ENCODE results near the gene CRMP1.

Gene CRMP1

DNA sequence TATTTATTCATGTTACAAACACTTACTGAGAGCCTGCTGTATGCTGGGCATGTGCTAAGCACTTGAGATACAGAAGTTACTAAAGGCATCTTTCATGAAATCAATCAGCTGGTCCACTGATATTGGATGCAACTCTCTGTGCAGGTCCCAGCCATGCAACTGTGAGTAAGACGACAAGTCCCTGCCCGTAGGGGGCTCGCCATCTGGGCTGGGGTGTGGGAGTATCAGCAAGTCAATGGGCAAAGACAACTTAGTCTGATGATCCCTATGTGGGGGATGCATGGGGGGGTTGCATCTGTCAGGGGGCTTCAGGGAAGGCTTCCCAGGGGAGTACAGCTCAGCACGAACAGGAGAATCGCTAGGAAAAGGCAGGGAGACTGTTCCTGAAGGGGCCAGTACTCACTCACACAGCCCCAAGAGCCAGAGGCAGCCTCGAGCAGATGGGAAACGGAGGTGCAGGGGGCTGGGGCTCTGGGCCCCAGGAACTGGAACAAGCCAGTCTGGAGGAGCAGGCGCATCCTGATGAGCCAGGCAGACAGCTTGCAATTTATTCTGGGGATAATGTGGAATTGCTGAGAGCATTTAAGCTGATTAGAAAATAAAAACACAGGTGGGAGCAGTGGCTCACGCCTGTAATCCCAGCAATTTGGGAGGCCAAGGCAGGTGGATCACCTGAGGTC is 40.2 kb downstream of the CRMP1 start:
- Histone ChIP-seq H4K8ac (ENCODE audit: low read length) (no peak overlapping the region), H3K4me1 (ENCODE audit: control insufficient read depth, insufficient read depth, low read depth, low read length) (no peaks in the 10 kb centered on the region), H3K9me3 (ENCODE audit: control insufficient read depth, low read length) (peaks cover under 1% of the 10 kb centered on the region), H3K9ac (ENCODE audit: low read length) (no peak overlapping the region), H3K14ac (ENCODE audit: low read length in 2 of 2) (no peak overlapping the region), H3K27me3 (ENCODE audit: control insufficient read depth in 1 of 2, insufficient read depth in 1 of 2, low read length in 2 of 2) (peaks cover 21 to 52% of the 10 kb centered on the region in 2 experiments), H2BK15ac (ENCODE audit: low read depth, poor library complexity, severe bottlenecking) (peak overlapping the region; percentile 70), H3K23ac (ENCODE audit: low read length in 2 of 2) (no peak overlapping the region), H2BK5ac (ENCODE audit: low read depth, low read length, poor library complexity, severe bottlenecking) (no peak overlapping the region), H3K18ac (ENCODE audit: low read depth in 1 of 2, low read length in 2 of 2) (no peak overlapping the region), H3K4me2 (ENCODE audit: low read length, poor library complexity, severe bottlenecking) (no peak overlapping the region), H3K4ac (ENCODE audit: low read depth in 1 of 2, low read length in 2 of 2) (no peak overlapping the region), H2AK5ac (ENCODE audit: low read length, severe bottlenecking) (no peak overlapping the region), H2BK120ac (ENCODE audit: low read depth, low read length) (no peak overlapping the region), H2BK12ac (ENCODE audit: low read length in 2 of 2) (no peak overlapping the region), H3K4me3 (ENCODE audit: insufficient read depth in 1 of 2, low read depth in 1 of 2, low read length in 2 of 2) (no peak overlapping the region), H3K36me3 (ENCODE audit: control insufficient read depth in 1 of 2, insufficient read depth in 2 of 2, low read depth in 1 of 2, low read length in 2 of 2) (no peaks in the 10 kb centered on the region), H3K27ac (ENCODE audit: low read length, poor library complexity, severe bottlenecking) (no peak overlapping the region), H3K79me1 (replicated peaks; ENCODE audit: low read length, poor library complexity, severe bottlenecking) (no peaks in the 10 kb centered on the region), H2AFZ (ENCODE audit: low read depth, low read length) (no peak overlapping the region), H4K91ac (ENCODE audit: low read length) (no peak overlapping the region)
- no peak for DNase-seq
- WGBS: 90% methylated on average over 9 of the region's 9 CpGs

DNA sequence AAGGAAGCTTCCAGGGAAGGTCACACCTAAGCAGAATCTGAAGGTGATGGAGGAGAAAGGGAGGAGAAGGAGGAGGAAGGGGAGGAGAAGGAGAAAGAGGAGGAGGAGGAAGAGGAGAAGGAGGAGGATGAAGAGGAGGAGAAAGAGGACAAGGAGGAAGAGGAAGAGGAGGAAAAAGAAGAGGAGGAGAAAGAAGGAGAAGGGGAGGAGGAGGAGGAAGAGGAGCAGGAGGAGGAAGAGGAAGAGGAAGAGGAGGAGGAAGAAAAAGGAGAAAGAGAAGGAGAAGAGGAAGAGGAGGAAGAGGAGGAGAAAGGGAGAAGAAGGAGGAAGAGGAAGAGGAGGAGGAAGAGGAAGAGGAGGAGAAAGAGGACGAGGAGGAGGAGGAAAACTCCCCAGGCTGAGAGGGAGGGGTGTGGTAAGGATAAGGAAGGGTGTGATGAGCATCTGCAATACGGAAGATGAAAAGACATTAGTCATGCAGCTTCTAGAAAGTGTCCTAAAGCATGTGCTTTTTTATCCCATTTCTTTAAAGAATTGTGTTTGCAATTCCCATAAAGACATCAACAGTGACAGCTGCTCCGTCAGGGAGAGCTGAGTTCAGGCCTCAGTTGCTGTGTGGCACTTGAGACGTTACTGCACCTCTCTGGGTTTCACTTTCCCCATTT is 41.1 kb downstream of the CRMP1 start:
- Histone ChIP-seq H3K4me3 (ENCODE audit: insufficient read depth in 1 of 2, low read depth in 1 of 2, low read length in 2 of 2) (no peak overlapping the region), H2AK5ac (ENCODE audit: low read length, severe bottlenecking) (no peak overlapping the region), H3K79me1 (replicated peaks; ENCODE audit: low read length, poor library complexity, severe bottlenecking) (no peaks in the 10 kb centered on the region), H4K8ac (ENCODE audit: low read length) (no peak overlapping the region), H2BK5ac (ENCODE audit: low read depth, low read length, poor library complexity, severe bottlenecking) (no peak overlapping the region), H2AFZ (ENCODE audit: low read depth, low read length) (no peak overlapping the region), H3K14ac (ENCODE audit: low read length in 2 of 2) (no peak overlapping the region), H2BK12ac (ENCODE audit: low read length in 2 of 2) (no peak overlapping the region), H3K18ac (ENCODE audit: low read depth in 1 of 2, low read length in 2 of 2) (no peak overlapping the region), H3K4me2 (ENCODE audit: low read length, poor library complexity, severe bottlenecking) (no peak overlapping the region), H3K23ac (ENCODE audit: low read length in 2 of 2) (no peak overlapping the region), H3K36me3 (ENCODE audit: control insufficient read depth in 1 of 2, insufficient read depth in 2 of 2, low read depth in 1 of 2, low read length in 2 of 2) (no peaks in the 10 kb centered on the region), H3K4ac (ENCODE audit: low read depth in 1 of 2, low read length in 2 of 2) (no peak overlapping the region), H2BK15ac (ENCODE audit: low read depth, poor library complexity, severe bottlenecking) (no peak overlapping the region), H4K91ac (ENCODE audit: low read length) (no peak overlapping the region), H3K9me3 (ENCODE audit: control insufficient read depth, low read length) (peaks cover 8% of the 10 kb centered on the region), H3K9ac (ENCODE audit: low read length) (no peak overlapping the region), H3K27ac (ENCODE audit: low read length, poor library complexity, severe bottlenecking) (no peak overlapping the region), H2BK120ac (ENCODE audit: low read depth, low read length) (no peak overlapping the region), H3K4me1 (ENCODE audit: control insufficient read depth, insufficient read depth, low read depth, low read length) (no peaks in the 10 kb centered on the region), H3K27me3 (ENCODE audit: control insufficient read depth in 1 of 2, insufficient read depth in 1 of 2, low read length in 2 of 2) (peaks cover 24 to 60% of the 10 kb centered on the region in 2 experiments)
- DNase-seq: no peak
- 85% methylated on average over 4 of the region's 4 CpGs for WGBS

DNA sequence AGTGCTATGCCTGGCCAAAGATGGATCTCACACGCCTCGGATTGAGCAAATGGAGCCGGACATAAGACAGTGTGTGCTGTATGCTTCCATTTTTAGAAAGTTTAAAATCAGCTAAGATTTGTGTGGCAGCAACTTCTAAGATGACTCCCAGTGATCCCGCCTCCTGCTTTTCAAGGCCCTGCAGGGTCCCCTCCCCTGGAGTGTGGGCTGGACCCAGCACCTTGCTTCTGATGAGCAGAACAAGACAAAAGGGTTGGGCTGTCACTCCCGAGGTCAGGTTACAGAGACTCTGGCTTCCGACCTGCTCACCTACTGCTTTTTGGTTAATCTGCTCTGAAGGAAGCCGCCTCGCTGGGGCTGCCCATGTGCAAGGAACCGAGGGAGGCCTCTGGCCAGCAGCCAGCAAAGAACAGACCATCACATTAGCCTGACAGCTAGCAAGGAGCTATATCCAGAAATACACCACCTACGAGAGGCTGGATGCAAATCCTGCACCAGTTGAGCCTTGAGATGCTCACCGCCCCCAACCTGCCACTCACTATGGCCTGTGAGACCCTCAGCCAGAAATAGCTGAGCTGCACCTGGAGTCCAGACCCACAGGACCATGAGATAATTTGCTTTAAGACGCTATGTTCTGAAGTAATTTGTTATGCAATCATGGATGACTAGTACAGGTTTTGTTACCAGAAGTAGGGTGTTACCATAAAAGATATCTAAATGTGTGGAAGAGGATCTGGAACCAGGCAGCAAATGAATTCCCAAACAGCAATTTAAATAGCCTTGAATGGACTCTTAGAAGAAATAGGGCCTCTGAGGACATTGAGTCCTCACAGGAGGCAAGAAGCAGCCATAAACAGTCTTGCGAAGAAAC is 47.6 kb downstream of the CRMP1 start:
- Histone ChIP-seq H3K27me3 (ENCODE audit: control insufficient read depth in 1 of 2, insufficient read depth in 1 of 2, low read length in 2 of 2) (peaks cover 26 to 40% of the 10 kb centered on the region in 2 experiments), H2BK5ac (ENCODE audit: low read depth, low read length, poor library complexity, severe bottlenecking) (no peak overlapping the region), H2BK15ac (ENCODE audit: low read depth, poor library complexity, severe bottlenecking) (no peak overlapping the region), H2BK120ac (ENCODE audit: low read depth, low read length) (no peak overlapping the region), H4K8ac (ENCODE audit: low read length) (no peak overlapping the region), H3K14ac (ENCODE audit: low read length in 2 of 2) (no peak overlapping the region), H2BK12ac (ENCODE audit: low read length in 2 of 2) (no peak overlapping the region), H3K4me2 (ENCODE audit: low read length, poor library complexity, severe bottlenecking) (no peak overlapping the region), H2AFZ (ENCODE audit: low read depth, low read length) (no peak overlapping the region), H3K9me3 (ENCODE audit: control insufficient read depth, low read length) (peaks cover 17% of the 10 kb centered on the region), H3K23ac (ENCODE audit: low read length in 2 of 2) (no peak overlapping the region), H3K4me3 (ENCODE audit: insufficient read depth in 1 of 2, low read depth in 1 of 2, low read length in 2 of 2) (no peak overlapping the region), H3K18ac (ENCODE audit: low read depth in 1 of 2, low read length in 2 of 2) (no peak overlapping the region), H3K4me1 (ENCODE audit: control insufficient read depth, insufficient read depth, low read depth, low read length) (no peaks in the 10 kb centered on the region), H3K9ac (ENCODE audit: low read length) (no peak overlapping the region), H3K36me3 (ENCODE audit: control insufficient read depth in 1 of 2, insufficient read depth in 2 of 2, low read depth in 1 of 2, low read length in 2 of 2) (no peaks in the 10 kb centered on the region), H3K4ac (ENCODE audit: low read depth in 1 of 2, low read length in 2 of 2) (no peak overlapping the region), H2AK5ac (ENCODE audit: low read length, severe bottlenecking) (no peak overlapping the region), H3K27ac (ENCODE audit: low read length, poor library complexity, severe bottlenecking) (no peak overlapping the region), H4K91ac (ENCODE audit: low read length) (no peak overlapping the region), H3K79me1 (replicated peaks; ENCODE audit: low read length, poor library complexity, severe bottlenecking) (no peaks in the 10 kb centered on the region)
- 80% methylated on average over 13 of the region's 13 CpGs for WGBS
- no peak for DNase-seq

Data from mesenchymal stem cell (in vitro differentiated cells and primary cell).